ENCODE results near the gene SETBP1. TPM values are rescaled to one million over a fixed set of nuclear protein-coding genes. Genes with fewer than 3 reads are reported as not detected.

The SETBP1 gene
- total and polyA plus RNA-seq, 2 of the 4 experiments (the other 2 are of a cell fraction): 0.19 to 0.36 TPM

- no peak overlapping the region for H2BK5ac ChIP-seq (ENCODE audit: low read depth, low read length, poor library complexity, severe bottlenecking)
- no peak overlapping the region for H2AK5ac ChIP-seq (ENCODE audit: low read depth, low read length)
- no peaks in the 10 kb centered on the region for H3K9me1 ChIP-seq (ENCODE audit: insufficient read depth, low read length)
- H3K4ac ChIP-seq (ENCODE audit: low read depth, low read length): no peak overlapping the region
- ChIA-PET CTCF (no interaction called here), POLR2A (ENCODE audit: unreplicated experiment) (no interaction called here)
- H2AFZ ChIP-seq (replicated peaks; ENCODE audit: low read length, poor library complexity): no peak overlapping the region
- no peak overlapping the region for H4K8ac ChIP-seq (ENCODE audit: low read depth in 2 of 2, low read length in 2 of 2)
- H3K9me3 ChIP-seq (ENCODE audit: control insufficient read depth, insufficient read depth, low read length): no peaks in the 10 kb centered on the region
- H2BK120ac ChIP-seq (ENCODE audit: low read depth, low read length): no peak overlapping the region
- no peak for ATAC-seq (ENCODE audit: low read depth)
- dilution Hi-C loops (cut with HindIII; ENCODE audit: low sequenced_read_pairs, unreplicated experiment): no loop called here
- TF ChIP-seq CEBPB (IDR thresholded peaks at IDR 0.05; ENCODE audit: low read depth, low read length): no peak
- TF ChIP-seq BHLHE40 (IDR thresholded peaks at IDR 0.05; ENCODE audit: low read depth, low read length): no peak
- no peak for TF ChIP-seq RAD21 (IDR thresholded peaks at IDR 0.05; ENCODE audit: low read length)
- TF ChIP-seq CHD1 (IDR thresholded peaks at IDR 0.05; ENCODE audit: low read depth, low read length): no peak
- TF ChIP-seq RCOR1 (IDR thresholded peaks at IDR 0.05; ENCODE audit: insufficient replicate concordance, low read length): no peak
- no peak for TF ChIP-seq CTCF (conservative IDR thresholded peaks at IDR 0.05; ENCODE audit: low read depth, low read length)
- TF ChIP-seq ELK1 (IDR thresholded peaks at IDR 0.05; ENCODE audit: borderline replicate concordance, low read depth, low read length): no peak
- TF ChIP-seq, protein P1, sequence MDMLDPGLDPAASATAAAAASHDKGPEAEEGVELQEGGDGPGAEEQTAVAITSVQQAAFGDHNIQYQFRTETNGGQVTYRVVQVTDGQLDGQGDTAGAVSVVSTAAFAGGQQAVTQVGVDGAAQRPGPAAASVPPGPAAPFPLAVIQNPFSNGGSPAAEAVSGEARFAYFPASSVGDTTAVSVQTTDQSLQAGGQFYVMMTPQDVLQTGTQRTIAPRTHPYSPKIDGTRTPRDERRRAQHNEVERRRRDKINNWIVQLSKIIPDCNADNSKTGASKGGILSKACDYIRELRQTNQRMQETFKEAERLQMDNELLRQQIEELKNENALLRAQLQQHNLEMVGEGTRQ (IDR thresholded peaks at IDR 0.05; ENCODE audit: low read depth, low read length): no peak
- no peak for TF ChIP-seq FOS (IDR thresholded peaks at IDR 0.05; ENCODE audit: low read depth, low read length)
- no peak for TF ChIP-seq MAFK (IDR thresholded peaks at IDR 0.05; ENCODE audit: low read depth, low read length)
- no peak for TF ChIP-seq MAZ (IDR thresholded peaks at IDR 0.05; ENCODE audit: borderline replicate concordance, low read depth, low read length)
- no peak for TF ChIP-seq SMC3 (IDR thresholded peaks at IDR 0.05; ENCODE audit: low read depth, low read length)
- no peak for TF ChIP-seq POLR2A (IDR thresholded peaks at IDR 0.05; ENCODE audit: low read depth, low read length)
- TF ChIP-seq MXI1 (IDR thresholded peaks at IDR 0.05; ENCODE audit: borderline replicate concordance, low read depth, low read length): no peak
- H3K79me1 ChIP-seq (ENCODE audit: low read depth in 1 of 2, low read length in 2 of 2): no peaks in the 10 kb centered on the region
- no peaks in the 10 kb centered on the region for H3K4me1 ChIP-seq (ENCODE audit: control insufficient read depth, insufficient read depth, low read length)
- H3K4me3 ChIP-seq (ENCODE audit: insufficient read depth, low read depth, low read length): no peak overlapping the region
- no peaks in the 10 kb centered on the region for H3K36me3 ChIP-seq (ENCODE audit: control insufficient read depth, insufficient read depth, low read length)
- no peaks in the 10 kb centered on the region for H4K20me1 ChIP-seq (ENCODE audit: insufficient read depth, low read length)
- no peak overlapping the region for H2AK9ac ChIP-seq (replicated peaks; ENCODE audit: low read depth, low read length, poor library complexity)
- H3K27ac ChIP-seq (ENCODE audit: insufficient read depth, low read length): no peak overlapping the region
- no TSS peak for BruUV-seq (replicated peaks)
- H3K27me3 ChIP-seq (ENCODE audit: control insufficient read depth, insufficient read depth, low read length): no peaks in the 10 kb centered on the region; the same call in 1 of the 2 replicates
- H4K91ac ChIP-seq (ENCODE audit: insufficient read depth, low read depth, low read length): no peak overlapping the region
- no peak overlapping the region for H3K56ac ChIP-seq (ENCODE audit: extremely low read depth, insufficient read depth, low read length)
- intact Hi-C loops (cut with micrococcal nuclease): no loop called here
- WGBS, 2 experiments (ENCODE audit: extremely low coverage in 2 of 2, insufficient read length in 1 of 2): 33% methylated on average over 1 of the region's 4 CpGs; no CpG with 5 or more reads in 1 of the 2 experiments
- no peak overlapping the region for H3K18ac ChIP-seq (ENCODE audit: low read depth, low read length)
- no peak overlapping the region for H3K9ac ChIP-seq (ENCODE audit: low read depth, low read length)
- H4K5ac ChIP-seq (ENCODE audit: low read depth, low read length): no peak overlapping the region
- no peak overlapping the region for H3K14ac ChIP-seq (replicated peaks; ENCODE audit: low read depth, low read length)
- H3K4me2 ChIP-seq (ENCODE audit: low read depth, low read length): no peak overlapping the region
- no peak for DNase-seq
- no peak overlapping the region for H3K23ac ChIP-seq (ENCODE audit: low read depth, low read length)
- in situ Hi-C loops (cut with MboI; ENCODE audit: low sequenced_read_pairs): no loop called here
- H2BK15ac ChIP-seq (ENCODE audit: low read depth, low read length): no peak overlapping the region; the same call in 2 of the 3 replicates
- H2BK20ac ChIP-seq (ENCODE audit: low read depth, low read length): no peak overlapping the region
Measured at GRCh38 chr18:45024357-45025088, 343.8 kb downstream of the SETBP1 start.

Data from IMR-90 (cell line).